CD4-positive, alpha-beta T cell treated with Interleukin-15 for 4 hours (primary cell): ENCODE measurements around the gene TRIM4.

Source experiments
- DNase-seq: peaks from one replicate; pipeline ENCODE4 v3.0.0-alpha.2; 2020; ENCODE audit warnings: low spot score

TRIM4 gene

GRCh38 chr7:99843808-99844207, 75.5 kb downstream of the TRIM4 start:
- no peak for DNase-seq

GRCh38 chr7:99842926-99843325, 76.4 kb downstream of the TRIM4 start:
- DNase-seq, result no peak
